Caco-2 (cell line): ENCODE results near the gene PALLD. TPM values are rescaled to one million over a fixed set of nuclear protein-coding genes. Genes with fewer than 3 reads are reported as not detected.

ENCODE experiments used
- BruUV-seq: library from RNA; stranded (reverse); fragments of 400-500 nt; replicated peaks from 2 replicates; lab custom pipeline; 2021; lab: Mats Ljungman, UMichigan
- CTCF ChIA-PET: fragments of 300-600 bp; sonication (Branson Sonifier 250); formaldehyde crosslinking; loops from one replicate; lab custom pipeline; 2022; ENCODE audit warnings: antibody characterized with exemption; lab: Charles Lee
- POLR2A ChIA-PET: fragments of 300-600 bp; sonication (Branson Sonifier 250); formaldehyde crosslinking; loops from one replicate; lab custom pipeline; 2022; ENCODE audit warnings: antibody characterized with exemption; lab: Charles Lee
- DNase-seq, 2 experiments: peaks; one replicate each; pipeline versions ENCODE4 v3.0.0 to v3.0.0-alpha.2; 2020 to 2022
- H3K27me3 ChIP-seq: replicated peaks from 2 replicates; pipeline ENCODE4 v1.6.0; 2011; ENCODE audit warnings: low read length; ENCODE audit not compliant: control insufficient read depth, insufficient read depth
- H3K36me3 ChIP-seq: 2 replicates; pipeline ENCODE4 v1.5.1; 2011; ENCODE audit warnings: low read length; ENCODE audit not compliant: control insufficient read depth, insufficient read depth
- H3K4me1 ChIP-seq: fragments of 250-450 bp; sonication (Bioruptor Pico); 2 replicates; pipeline ENCODE4 v1.5.1; 2020; ENCODE audit warnings: mild to moderate bottlenecking
- H3K4me3 ChIP-seq: 2 replicates; pipeline ENCODE4 v1.5.1; 2011; ENCODE audit warnings: low read depth, mild to moderate bottlenecking, control low read depth, low read length
- H3K9me3 ChIP-seq: fragments of 250-450 bp; sonication (Bioruptor Pico); 2 replicates; pipeline ENCODE4 v1.5.1; 2020; ENCODE audit warnings: mild to moderate bottlenecking, moderate library complexity
- H3K27ac Mint-ChIP-seq: one replicate; pipeline ENCODE4 v1.8.0; 2022; ENCODE audit warnings: mixed read lengths; ENCODE audit not compliant: unreplicated experiment
- H3K27me3 Mint-ChIP-seq: one replicate; pipeline ENCODE4 v1.8.0; 2022; ENCODE audit warnings: mixed read lengths; ENCODE audit not compliant: insufficient read depth, unreplicated experiment
- H3K36me3 Mint-ChIP-seq: one replicate; pipeline ENCODE4 v1.8.0; 2022; ENCODE audit warnings: mild to moderate bottlenecking, mixed read lengths; ENCODE audit not compliant: insufficient read depth, unreplicated experiment
- H3K4me1 Mint-ChIP-seq: one replicate; pipeline ENCODE4 v1.8.0; 2022; ENCODE audit warnings: low read depth, mixed read lengths; ENCODE audit not compliant: unreplicated experiment
- H3K4me3 Mint-ChIP-seq: one replicate; pipeline ENCODE4 v1.8.0; 2022; ENCODE audit warnings: mild to moderate bottlenecking, moderate library complexity, mixed read lengths; ENCODE audit not compliant: unreplicated experiment
- H3K9me3 Mint-ChIP-seq: one replicate; pipeline ENCODE4 v1.8.0; 2022; ENCODE audit warnings: mixed read lengths; ENCODE audit not compliant: unreplicated experiment
- intact Hi-C: fragments of 100-400 bp; cut with micrococcal nuclease; formaldehyde crosslinking; loops from one replicate; pipeline ENCODE4 v1.10.0; 2022; ENCODE audit not compliant: unreplicated experiment
- total RNA-seq: library from RNA; stranded (reverse); gene quantifications from 2 replicates; pipeline ENCODE4 v1.2.3, GENCODE V29; 2022
- TF ChIP-seq, protein P1 (sequence below), 2 experiments: fragments of 200-600 bp in 1 of 2; IDR thresholded peaks; 1 replicate in 1 of 2; 2 replicates in 1 of 2; pipeline versions ENCODE4 v1.5.1 to v1.8.0; 2011 to 2022; ENCODE audit warnings: antibody characterized with exemption in 1 of 2, control low read depth in 1 of 2, inconsistent platforms in 1 of 2, low read depth in 1 of 2, low read length in 1 of 2, mild to moderate bottlenecking in 1 of 2, moderate library complexity in 1 of 2; ENCODE audit not compliant: insufficient read depth in 1 of 2, severe bottlenecking in 1 of 2, unreplicated experiment in 1 of 2

PALLD gene
- total RNA-seq, 1 experiment from 2014 or later = 12.3 TPM

DNA sequence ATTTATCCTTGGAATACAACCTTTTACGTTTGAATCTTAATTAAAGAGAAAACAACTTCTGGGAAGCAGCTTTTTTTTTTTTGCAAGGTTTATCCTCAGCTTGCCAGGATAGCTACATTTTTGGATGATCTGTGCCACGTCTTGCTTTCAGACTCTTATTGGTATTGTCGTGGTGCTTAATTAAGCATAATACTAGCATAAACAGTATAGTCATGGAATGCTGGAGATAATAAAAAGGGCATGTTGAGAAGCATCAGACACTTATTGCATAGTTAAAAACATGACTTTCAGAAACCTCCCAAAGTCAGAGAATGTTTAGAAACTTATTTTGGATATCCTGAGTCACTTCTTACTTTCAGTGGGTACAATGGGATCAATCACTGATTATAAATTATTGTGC lies 77.0 kb downstream of the PALLD start:
- H3K4me3 Mint-ChIP-seq = no peak overlapping the region
- Histone ChIP-seq H3K36me3 (no peaks in the 10 kb centered on the region), H3K4me3 (no peak overlapping the region), H3K9me3 (no peaks in the 10 kb centered on the region), H3K27me3 (no peaks in the 10 kb centered on the region), H3K4me1 (0 out of 2 replicates have a peak, but pooled peaks cover 10% of the 10 kb centered on the region)
- intact Hi-C loops = no loop called here
- H3K9me3 Mint-ChIP-seq = no peaks in the 10 kb centered on the region
- ChIA-PET CTCF (no interaction called here), POLR2A (no interaction called here)
- peaks cover 8% of the 10 kb centered on the region for H3K27me3 Mint-ChIP-seq
- H3K4me1 Mint-ChIP-seq = no peaks in the 10 kb centered on the region
- H3K27ac Mint-ChIP-seq = no peak overlapping the region
- TF ChIP-seq, protein P1, sequence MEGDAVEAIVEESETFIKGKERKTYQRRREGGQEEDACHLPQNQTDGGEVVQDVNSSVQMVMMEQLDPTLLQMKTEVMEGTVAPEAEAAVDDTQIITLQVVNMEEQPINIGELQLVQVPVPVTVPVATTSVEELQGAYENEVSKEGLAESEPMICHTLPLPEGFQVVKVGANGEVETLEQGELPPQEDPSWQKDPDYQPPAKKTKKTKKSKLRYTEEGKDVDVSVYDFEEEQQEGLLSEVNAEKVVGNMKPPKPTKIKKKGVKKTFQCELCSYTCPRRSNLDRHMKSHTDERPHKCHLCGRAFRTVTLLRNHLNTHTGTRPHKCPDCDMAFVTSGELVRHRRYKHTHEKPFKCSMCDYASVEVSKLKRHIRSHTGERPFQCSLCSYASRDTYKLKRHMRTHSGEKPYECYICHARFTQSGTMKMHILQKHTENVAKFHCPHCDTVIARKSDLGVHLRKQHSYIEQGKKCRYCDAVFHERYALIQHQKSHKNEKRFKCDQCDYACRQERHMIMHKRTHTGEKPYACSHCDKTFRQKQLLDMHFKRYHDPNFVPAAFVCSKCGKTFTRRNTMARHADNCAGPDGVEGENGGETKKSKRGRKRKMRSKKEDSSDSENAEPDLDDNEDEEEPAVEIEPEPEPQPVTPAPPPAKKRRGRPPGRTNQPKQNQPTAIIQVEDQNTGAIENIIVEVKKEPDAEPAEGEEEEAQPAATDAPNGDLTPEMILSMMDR (IDR thresholded peaks at IDR 0.05; ENCODE audit: insufficient read depth in 1 of 2, low read depth in 1 of 2, low read length in 1 of 2, severe bottlenecking in 1 of 2, unreplicated experiment in 1 of 2) = no peak
- H3K36me3 Mint-ChIP-seq = no peaks in the 10 kb centered on the region
- no TSS peak for BruUV-seq
- no peak for DNase-seq

DNA sequence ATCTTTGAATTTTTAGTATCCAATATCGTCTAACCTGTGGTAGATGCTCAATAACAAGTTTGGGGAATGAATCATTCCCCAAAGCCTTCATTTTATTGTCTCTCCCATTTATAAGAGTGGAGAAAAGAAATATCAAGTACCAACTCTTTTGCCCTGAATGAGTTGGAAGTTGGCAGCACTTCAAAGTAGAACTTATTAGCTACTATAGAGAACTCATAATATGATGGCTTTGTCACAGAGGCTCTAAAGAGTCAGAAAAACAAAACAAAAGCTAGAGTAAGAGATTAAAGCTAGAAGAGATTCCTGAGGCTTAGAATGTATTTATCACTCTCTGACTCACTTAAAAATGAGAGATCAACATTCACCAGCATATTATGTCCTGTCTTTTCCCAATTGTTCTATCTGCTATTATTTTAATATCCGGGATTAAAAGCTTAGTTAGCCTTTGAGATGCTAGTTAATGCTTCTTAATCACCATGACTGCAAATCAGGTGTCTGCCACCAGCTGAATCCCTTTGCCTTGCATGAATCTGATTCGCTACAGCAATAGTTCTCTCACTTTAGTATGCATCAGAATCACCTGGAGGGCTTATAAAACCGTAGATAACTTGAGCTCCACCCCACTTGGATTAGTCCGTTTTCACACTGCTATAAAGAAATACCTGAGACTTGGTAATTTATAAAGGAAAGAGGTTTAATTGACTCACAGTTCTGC lies 77.9 kb downstream of the PALLD start:
- intact Hi-C loops = no loop called here
- CTCF ChIA-PET = no interaction called here
- no peaks in the 10 kb centered on the region for H3K4me1 Mint-ChIP-seq

DNA sequence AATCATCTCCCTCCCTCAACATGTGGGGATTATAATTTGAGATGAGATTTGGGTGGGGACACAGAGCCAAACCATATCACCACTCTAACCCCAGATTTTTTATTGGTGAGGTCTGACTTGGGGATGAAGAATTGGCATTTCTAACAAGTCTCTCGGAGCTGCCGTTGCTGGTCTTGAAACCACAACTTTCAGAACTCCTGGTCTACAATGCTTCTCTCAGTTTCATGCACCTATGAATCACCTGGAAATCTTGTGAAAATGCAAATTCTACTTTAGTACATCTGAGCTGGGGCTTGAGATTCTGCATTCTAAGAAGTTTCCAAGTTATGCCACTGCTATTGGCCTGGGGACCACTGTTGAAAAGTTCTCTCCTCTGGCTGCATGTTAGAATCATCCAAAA lies 78.6 kb downstream of the PALLD start:
- intact Hi-C loops = no loop called here
- no peaks in the 10 kb centered on the region for H3K27me3 ChIP-seq
- no peaks in the 10 kb centered on the region for H3K4me1 ChIP-seq
- TF ChIP-seq, protein P1 (IDR thresholded peaks at IDR 0.05; ENCODE audit: insufficient read depth in 1 of 2, low read depth in 1 of 2, low read length in 1 of 2, severe bottlenecking in 1 of 2, unreplicated experiment in 1 of 2) = no peak
- Mint-ChIP-seq H3K4me1 (no peaks in the 10 kb centered on the region), H3K9me3 (no peaks in the 10 kb centered on the region), H3K4me3 (no peak overlapping the region), H3K36me3 (no peaks in the 10 kb centered on the region), H3K27me3 (peaks cover 8% of the 10 kb centered on the region), H3K27ac (no peak overlapping the region)
- BruUV-seq = no TSS peak
- no peak overlapping the region for H3K4me3 ChIP-seq
- H3K9me3 ChIP-seq = no peaks in the 10 kb centered on the region
- CTCF ChIA-PET = no interaction called here
- POLR2A ChIA-PET = no interaction called here
- H3K36me3 ChIP-seq = no peaks in the 10 kb centered on the region
- no peak for DNase-seq

More for the DNA sequence above, 77.9 kb downstream of the PALLD start:
- no TSS peak for BruUV-seq
- Histone ChIP-seq H3K4me3 (no peak overlapping the region), H3K9me3 (no peaks in the 10 kb centered on the region), H3K27me3 (no peaks in the 10 kb centered on the region), H3K36me3 (no peaks in the 10 kb centered on the region), H3K4me1 (0 out of 2 replicates have a peak, but pooled peaks cover 4% of the 10 kb centered on the region)
- Mint-ChIP-seq H3K9me3 (no peaks in the 10 kb centered on the region), H3K4me3 (no peak overlapping the region), H3K27ac (no peak overlapping the region), H3K27me3 (peaks cover 8% of the 10 kb centered on the region), H3K36me3 (no peaks in the 10 kb centered on the region)
- DNase-seq = no peak
- TF ChIP-seq, protein P1 (IDR thresholded peaks at IDR 0.05; ENCODE audit: insufficient read depth in 1 of 2, low read depth in 1 of 2, low read length in 1 of 2, severe bottlenecking in 1 of 2, unreplicated experiment in 1 of 2) = no peak
- POLR2A ChIA-PET = no interaction called here
